ENCODE data around the gene BCL2A1.

DNA sequence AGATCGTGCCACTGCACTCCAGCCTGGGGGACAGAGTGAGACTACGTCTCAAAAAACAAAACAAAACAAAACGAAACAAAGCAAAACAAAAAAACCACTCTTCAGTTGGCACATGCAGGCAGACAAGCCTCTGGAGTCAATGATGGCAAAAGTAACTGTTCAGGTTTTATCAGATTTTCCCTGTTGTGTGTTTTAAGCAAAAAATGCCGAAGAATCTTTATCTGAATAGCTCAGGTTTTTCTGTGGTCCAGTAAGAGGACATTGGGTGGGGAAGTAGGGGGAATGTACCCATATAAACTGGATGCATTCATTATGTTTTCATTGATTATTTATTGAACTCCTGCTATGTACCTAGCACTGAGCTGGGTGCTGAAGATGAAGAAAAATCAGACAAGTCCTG lies 20.8 kb upstream of the BCL2A1 start:
- TF ChIP-seq CTCF (IDR thresholded peaks at IDR 0.05; ENCODE audit: low read depth, low read length) (no peak), POLR2A (IDR thresholded peaks at IDR 0.05; ENCODE audit: extremely low read depth, insufficient read length) (no peak)

All from NB4 (cell line).